CMK (cell line): ENCODE data around the gene KRTAP10-3.
"Not testable (repeated sequence)": the region's sequence is repeated elsewhere in the genome, so short reads cannot be mapped to it uniquely, and the experiment has no call there.

Experiments
- DNase-seq: peaks from one replicate; pipeline ENCODE4 v3.0.0-alpha.2; 2010; ENCODE audit warnings: low read depth

KRTAP10-3 gene

DNA sequence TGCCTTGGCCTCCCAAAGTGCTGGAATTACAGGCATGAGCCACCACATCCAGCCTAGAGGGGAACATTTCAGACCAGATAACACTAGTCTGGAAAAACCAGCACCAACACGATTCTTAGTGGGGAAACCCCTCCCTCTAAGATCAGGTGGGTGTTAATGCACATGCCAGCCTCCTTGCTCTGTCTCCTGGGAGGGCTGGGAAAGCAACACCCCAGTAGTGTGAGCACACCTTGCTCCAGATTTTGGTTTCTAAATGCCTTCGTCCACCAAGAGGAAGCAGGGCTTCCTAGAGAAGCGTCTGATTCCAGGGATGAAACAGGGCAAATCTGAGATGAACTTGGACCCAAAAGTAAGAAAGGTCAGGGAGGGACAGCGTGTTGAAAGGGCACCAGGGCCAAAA is 12.7 kb upstream of the KRTAP10-3 start:
- DNase-seq: no peak

- no peak for DNase-seq
Measured at GRCh38 chr21:44569861-44570517, 11.4 kb upstream of the KRTAP10-3 start.

- DNase-seq: no peak
Measured at GRCh38 chr21:44568667-44569556, 10.3 kb upstream of the KRTAP10-3 start.

DNA sequence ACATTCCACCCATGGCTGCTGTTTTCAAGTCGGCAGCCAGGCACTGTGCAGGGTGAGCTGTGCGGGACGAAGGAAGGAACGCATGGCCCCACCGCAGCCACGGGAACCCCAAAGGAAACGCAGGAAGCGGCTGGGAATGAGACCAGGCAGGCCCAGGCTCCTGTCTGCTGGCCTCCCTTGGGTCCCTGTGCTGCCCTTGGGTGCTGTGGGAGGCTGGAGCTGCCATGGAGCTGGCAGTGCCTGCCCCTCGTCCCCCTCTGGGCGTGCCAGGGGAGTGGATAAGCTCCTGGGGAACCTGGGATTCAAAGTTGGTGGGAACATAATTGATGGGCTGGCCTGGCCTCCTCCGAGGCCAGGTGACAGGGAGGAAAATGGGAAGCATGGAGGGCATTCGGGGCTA is 9.7 kb upstream of the KRTAP10-3 start:
- DNase-seq: no peak

- no peak for DNase-seq
Measured at GRCh38 chr21:44567481-44568171, 9.0 kb upstream of the KRTAP10-3 start.

GRCh38 chr21:44566403-44566802 is 7.8 kb upstream of the KRTAP10-3 start:
- no peak for DNase-seq

- no peak for DNase-seq
Measured at GRCh38 chr21:44564886-44565598, 6.4 kb upstream of the KRTAP10-3 start.

DNA sequence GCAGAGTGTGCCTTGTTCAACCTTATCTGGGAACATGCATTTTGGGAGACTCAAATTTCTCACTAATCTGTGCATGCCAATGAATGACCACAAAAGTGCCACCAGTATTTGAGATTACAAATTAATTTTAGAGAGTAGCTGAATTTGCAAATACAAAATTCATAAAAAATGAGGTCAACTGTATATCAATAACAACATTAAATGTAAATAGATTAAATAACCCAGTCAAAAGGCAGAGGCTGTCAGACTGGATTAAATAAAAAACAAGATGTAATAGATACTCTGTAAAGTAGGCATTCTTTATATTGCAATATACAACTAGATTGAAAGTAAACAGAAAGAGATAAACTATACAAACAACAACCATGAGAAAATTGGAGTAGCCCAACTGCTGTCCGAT is 5.5 kb upstream of the KRTAP10-3 start:
- no peak for DNase-seq

- not testable (repeated sequence) for DNase-seq
Measured at GRCh38 chr21:44558329-44558675, 293 bp downstream of the KRTAP10-3 start.

DNA sequence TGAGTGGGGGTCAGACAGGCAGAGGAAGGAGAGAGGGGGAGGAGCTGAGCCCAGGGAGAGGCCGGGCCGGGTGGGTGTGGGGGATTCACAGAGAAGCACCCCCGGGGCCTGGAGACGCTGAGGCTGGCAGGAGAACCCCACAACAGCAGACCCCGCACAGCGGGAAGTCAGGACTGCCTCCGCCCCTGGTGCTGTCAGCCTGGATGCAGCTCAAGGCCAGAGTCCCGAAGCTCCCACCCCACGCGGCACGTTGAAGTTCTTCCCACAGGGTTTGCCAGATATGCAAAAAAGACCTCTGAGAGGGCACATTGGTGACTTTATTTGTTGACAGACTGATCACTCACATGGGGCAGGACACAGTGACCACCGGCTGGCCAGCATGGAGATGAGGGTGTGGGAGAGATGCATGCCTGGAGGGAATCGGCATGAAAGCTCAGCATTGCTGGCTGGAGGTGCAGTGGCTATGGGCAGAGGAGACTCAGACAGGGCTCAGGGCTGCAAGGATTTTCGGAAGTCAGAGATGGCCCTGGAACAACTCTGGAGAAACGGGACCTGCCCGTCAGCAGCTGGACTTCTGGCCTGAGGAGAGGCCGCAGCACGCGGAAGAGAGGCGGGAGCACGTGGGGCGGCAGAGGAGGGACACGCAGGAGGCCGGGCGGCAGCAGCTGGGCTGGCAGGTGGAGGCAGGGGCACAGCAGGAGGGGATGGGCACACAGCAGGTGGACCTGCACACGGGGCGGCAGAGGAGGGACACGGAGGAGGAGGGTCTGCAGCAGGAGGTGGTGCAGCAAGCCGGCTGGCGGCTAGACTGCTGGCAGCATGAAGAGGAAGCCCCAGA is 885 bp downstream of the KRTAP10-3 start:
- no peak for DNase-seq

DNA sequence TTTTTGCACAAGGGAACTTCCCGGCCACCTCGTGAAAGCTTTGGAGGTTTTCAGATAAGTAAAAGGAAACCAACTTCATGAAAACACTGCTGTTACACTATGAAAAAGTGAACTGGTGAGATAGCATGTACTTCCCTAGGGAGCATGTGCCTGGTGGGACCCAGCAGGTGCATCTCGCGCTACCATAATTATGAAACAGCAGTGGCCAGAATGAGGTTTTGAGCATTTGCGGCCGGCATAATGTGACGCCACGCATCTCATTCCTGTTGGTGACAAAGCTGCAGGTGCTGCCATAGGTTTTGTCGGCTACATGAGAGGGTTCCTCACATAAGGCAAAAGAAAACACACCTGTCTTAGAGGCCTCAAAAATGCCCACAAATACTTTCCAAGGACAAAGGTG is 1.7 kb downstream of the KRTAP10-3 start:
- no peak for DNase-seq

DNA sequence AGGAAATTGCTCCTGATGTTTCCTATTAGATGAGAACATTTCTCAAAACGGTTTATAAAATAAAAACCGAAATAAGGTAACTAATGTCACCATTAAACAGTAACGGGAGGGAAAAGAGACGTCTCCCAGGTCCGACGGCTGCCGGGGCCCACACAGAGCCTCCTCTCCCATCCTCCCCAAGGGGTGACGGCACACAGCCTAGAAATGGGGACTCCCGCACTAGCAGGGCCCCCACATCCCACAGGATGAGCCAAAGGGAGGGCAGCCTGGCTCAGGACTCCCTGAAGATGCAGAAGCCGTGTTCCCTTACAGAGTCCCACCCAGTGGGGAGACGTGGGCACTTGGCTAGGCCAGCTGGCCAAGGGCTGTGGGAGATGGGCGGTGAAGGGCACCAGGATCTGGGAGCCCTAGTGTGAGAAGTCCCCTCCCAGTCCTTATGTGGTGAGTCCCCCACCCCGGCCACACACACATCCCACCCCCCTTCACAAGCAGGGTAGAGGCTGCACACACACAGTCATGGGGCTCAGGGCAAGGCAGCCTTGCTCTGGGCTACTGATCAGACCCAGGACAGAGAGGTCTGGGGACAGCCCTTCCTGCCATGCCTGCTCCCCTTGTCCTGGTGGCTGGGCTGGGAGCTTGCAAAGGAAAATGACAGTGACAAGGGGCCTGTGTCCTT is 3.3 kb downstream of the KRTAP10-3 start:
- no peak for DNase-seq

DNA sequence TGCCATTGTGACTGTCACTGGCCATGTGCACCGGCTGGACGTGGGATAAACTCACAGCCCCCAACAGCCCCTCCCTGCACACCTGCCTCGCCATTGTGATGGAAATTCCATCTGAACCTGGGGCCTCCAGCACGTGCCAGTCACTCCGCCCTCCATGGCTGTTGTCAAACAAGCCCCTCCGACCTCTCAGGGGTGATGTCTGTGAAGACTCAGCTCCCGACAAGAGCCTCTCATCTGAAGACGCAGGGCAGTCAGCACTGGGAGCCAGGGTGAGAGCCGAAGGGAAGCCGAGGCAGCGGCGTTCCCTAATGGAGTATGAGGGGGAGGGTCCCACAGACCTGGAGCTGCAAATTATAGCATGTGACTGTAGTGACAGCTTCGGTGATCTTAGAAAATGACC is 5.9 kb downstream of the KRTAP10-3 start:
- DNase-seq: no peak

DNA sequence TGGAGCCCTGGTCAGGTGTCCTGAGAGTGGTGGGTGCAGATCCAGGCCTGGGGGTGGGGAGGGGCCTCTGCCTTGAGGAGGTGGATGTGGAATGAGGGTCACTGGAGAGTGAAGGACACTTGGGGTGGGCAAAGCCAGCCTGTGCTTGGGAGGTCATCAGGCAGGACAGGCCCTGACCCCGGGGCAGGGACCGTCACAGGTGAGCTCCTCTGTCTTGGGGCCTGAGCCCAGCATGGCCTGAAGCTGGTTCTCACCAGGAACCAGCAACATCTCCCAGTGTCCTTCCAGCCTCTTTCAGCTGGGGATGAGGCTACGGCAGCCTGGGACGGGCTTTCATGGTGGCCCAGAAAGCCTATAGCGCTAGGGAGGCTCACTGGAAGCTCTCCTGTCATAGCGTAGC is 6.5 kb downstream of the KRTAP10-3 start:
- no peak for DNase-seq

- DNase-seq: no peak
Measured at GRCh38 chr21:44551340-44551961, 7.1 kb downstream of the KRTAP10-3 start, which contains the start of gene KRTAP10-2. KRTAP10-2 (minus strand) TSS chr21:44551505; CDS start chr21:44551458, 47 bp downstream.

- DNase-seq: no peak
Measured at GRCh38 chr21:44550807-44551206, 7.8 kb downstream of the KRTAP10-3 start.

DNA sequence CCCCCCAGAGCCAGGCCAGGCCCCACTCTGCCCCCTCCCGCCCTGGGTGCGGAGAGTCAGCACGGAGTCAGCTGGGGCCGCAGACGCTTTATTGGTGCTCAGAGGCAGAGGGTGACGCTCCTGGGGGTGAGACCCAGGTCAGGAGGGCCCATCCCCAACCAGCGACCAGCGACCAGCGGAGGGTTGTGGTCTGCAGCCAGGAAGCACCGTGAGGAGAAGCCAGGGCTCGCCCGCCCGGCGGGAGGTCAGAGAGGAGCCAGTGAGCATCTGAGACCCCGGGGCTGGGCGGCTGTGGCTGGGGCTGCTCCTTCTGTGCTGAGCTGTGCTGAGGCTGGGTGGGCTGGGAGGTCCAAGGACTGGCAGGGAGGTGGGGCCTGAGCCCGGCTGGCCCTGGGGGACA is 8.3 kb downstream of the KRTAP10-3 start:
- not testable (repeated sequence) for DNase-seq

DNA sequence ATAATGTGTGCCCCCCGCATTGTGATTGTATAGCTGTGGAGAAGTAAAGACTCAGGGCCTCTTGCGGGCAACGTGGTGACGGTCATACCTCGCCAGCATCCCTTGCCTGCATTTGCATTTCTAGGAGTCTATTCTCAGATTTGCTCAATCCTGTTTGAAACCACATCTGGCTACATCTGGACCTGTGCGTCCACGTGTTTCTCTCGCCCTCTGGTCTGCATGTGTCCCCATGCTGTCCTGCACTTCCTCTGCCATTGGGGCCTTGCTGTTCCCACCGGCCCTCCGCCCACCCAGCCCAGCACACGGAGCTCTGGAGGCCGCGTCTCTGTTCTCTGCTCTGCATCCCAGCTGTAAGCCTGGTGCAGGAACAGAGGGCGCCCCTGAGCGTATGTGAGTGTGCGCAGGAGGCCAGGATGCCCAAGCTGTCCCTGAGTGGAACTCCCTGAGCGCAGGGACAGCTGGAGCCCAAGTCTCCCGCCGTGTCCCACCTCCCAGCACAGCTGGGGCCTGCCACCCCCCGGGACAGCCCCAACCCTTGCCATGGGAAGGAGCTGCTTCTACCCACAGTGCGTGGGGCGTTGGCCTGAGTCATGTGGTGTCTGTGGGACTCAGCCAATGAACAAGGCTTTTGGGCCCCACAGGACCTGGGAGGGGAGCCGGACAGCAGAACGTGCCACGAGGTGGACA is 8.9 kb downstream of the KRTAP10-3 start:
- DNase-seq: no peak

- no peak for DNase-seq
Measured at GRCh38 chr21:44548922-44549321, 9.7 kb downstream of the KRTAP10-3 start.

DNA sequence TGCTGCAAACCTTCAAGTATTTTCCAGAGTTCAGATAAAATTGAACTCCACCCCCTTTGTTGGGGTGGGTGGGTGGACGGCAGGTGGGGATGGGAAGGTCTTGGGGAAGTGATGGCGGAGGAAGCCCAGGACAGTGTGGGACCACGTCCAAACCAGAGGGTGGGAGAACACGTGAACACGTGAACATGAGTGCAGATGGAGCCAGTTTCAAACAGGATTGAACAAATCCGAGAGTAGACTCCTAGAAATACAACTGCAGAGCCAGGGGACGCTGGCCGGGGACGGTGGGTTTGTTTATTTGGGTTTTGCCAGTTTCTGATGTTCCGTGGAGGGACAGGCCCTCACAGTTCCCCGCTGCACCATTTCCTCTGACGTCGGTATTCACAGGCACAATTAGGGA is 10.2 kb downstream of the KRTAP10-3 start:
- no peak for DNase-seq
